HG03571 (cell line): ENCODE data around the gene DLX4.

Source experiments
- ATAC-seq: cut with Tn5 transposase; IDR thresholded peaks from one replicate; pipeline ENCODE4 v1.9.1; 2021; ENCODE audit not compliant: unreplicated experiment

Gene DLX4

DNA sequence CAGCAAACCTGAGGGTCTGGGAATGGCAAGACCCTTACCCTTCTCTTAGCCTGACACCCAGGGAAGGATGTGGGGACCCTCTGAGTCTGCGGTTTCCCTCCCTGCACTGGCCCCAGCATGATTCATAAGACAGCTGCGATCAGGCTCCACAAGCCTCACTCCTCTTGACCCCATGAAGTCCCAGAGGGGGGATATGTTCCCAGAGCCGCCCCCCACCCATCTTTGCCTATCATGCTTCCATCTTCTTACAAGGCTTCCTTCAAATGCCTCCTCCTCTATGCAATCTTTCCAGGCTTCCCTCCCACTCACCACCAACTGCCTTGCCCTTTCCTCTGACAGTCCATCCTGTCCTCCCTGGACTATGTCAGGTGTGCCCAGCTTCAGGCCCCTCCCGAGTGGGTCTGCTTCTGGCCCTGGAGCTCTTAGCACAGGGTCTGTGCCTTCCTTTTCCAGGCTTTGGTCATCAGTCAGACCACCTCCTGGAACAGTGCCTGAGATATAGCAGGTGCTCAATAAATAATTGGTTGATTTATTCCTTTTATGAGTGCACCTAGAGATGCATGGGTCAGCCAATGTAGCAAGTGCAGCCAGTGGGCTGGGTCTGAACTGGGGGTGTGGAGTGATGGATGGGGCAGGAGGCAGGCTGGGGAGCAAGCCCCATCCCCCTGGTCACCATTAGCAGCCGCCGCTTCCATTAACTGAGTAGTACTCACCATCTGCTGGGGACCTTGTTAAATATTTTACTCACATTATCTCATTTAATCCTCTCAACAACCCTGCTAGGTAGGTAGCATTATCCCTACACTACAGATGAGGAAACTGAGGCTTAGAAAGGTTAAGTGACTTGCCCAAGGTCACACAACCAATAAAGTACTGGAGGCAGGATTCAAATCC is 17.7 kb downstream of the DLX4 start:
- ATAC-seq: no peak

DNA sequence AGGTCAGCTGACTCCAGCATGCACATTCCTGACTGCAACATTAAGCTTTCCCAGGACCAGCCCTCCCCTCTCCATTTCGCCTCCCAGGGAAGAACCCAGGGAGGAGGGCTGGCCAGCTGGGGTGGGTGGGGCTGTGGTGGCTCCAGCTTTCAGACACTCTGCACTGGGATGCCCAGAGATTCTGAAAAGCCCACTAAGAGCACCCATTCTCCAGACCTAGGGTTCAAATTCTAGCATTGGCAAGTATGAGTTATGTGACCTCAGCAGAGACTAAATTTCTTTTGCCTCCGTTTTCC is 18.2 kb downstream of the DLX4 start:
- ATAC-seq: no peak

DNA sequence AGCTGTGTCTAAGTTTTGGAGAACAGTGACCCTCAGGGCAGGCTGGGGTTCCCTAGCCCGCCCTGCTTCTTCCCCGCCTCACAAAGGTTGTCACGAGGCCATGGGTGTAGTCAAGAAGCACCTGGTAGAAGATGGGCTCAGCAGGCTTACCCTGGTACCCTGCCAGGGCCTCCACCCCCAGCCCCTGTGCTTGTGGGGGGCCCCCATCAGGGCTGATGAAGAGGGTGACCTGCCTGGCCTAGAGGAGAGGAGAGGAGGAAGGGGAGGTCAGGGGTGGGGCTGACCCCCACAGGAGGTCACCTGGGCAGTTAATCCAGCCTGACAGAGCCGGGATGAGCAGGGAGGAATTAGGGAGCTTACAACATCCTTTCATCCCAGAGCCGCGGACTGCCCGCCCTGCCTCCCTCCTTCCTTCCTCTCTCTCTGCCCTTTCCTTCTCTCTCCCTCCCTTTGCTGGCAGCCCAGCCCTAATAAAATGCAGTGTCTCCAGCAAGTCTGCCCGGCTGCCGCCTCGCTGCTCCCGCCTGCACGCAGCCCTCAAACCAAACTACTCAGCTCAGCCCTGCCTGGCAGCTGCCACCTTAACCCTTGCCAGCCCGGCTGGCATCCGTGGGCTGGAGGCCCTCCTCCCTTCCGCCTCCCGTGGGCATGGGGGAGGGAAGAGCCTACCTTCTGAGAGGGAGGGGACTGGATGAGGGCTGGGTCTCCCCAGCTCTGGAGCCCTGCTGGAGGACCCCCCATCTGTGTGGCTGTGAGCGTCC is 18.9 kb downstream of the DLX4 start:
- no peak for ATAC-seq

DNA sequence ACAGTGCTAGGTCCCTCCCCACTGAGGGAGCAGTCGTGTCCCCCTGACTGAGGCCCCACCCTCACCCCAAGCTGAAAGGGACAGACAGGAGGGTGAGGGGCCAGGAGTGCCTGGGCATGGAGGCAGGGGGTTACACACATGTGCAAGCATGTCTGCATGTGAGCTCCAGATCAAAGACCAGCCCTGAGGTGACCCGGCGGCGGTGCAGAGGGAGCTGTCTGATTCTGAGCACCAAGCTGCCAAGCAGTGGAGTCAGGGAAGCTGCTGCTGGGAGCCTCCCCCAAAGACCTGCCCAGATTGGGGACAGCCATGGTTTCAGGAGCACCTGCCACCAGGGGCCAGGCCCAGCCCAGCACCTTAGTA is 20.5 kb downstream of the DLX4 start:
- no peak for ATAC-seq

DNA sequence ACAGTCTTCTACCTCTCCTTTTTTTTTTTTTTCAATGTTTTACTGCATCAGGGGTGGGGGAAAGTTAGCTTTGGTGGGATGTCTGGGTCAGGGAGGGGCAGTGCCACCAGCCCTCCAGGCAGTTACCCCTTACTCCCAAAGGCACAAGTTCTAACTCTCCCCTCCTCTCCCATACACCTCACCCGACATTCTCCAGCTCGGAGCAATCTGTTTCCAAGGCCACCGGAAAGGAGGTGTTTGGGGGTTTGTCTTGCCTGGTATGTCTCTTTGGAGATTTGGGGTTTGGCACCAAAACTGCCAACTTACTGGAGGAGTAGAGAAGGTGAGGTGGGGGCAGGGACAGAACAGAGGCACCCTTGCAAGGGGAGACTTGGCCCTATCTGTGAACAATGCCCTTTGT is 21.3 kb downstream of the DLX4 start:
- ATAC-seq: no peak

DNA sequence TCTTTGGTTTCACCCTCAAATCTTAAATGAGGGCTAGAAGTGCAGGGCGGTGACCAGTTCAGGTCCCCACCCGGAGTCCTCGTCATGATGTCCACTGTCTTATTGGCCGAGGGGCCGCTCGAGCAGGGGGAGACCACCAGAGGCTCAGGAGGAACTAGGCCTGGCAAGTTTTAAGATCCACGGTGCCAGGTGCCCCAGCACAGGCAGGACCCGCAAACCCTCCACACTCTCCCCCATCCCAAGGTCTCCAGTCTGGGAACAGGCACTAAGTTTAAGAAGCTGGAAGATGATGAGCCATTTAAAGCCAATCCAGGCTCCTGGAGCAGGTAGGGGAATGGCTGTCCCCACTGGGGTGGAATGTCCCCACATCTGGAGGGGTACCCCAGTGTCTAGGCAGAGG is 21.9 kb downstream of the DLX4 start:
- ATAC-seq: no peak

DNA sequence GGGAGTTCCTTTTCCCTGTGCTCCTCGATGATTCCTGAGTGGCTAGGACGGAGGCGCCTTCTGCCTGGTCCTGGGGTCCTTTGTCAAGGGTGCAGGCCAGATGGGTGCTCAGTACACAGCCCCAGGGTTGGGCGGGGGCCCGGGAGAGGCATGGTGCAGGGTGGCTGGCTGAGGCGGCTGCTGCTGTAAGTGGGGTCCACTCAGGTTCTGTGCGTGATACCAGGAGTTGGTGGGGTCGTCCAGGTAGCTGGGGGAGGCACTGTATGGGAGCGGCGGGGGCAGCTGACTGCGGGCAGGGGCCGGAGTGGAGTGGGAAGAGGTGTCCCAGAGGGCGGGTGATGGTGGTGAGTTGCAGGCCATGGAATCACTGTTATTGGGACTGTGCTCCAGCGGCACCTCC is 22.4 kb downstream of the DLX4 start:
- ATAC-seq: no peak

DNA sequence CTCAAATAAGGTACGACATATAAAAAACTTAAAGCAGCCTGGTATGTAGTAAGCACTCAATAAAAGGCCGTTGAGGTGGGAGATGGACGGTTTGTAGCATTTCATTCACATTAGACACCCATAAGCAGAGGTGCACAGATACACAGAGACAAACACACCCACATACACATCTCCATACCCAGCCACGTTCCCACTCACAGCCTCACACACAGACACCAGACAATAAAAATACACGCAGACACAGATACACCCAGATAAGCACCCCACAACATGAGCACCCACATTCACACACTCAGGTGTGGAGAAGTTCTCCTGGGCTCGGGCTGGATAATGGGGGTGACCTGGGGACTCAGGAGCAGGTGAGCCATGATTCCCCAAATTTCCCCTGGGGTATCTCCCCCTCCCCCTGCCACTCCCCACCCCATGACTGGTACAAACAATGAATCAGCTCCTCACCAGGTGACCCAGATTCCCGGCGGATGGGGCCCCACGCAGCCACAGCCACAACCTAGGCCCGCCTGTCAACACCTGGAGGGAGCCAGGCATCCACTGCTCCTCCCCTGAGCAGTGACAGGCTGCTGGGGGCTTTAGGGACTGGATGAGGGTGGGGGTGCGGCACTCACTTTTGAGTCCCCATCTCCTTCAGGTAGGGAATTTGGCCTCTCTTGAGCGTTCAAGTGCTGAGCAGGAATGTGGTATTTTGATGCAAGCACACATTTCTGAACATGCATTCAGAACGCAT is 23.4 kb downstream of the DLX4 start:
- no peak for ATAC-seq

DNA sequence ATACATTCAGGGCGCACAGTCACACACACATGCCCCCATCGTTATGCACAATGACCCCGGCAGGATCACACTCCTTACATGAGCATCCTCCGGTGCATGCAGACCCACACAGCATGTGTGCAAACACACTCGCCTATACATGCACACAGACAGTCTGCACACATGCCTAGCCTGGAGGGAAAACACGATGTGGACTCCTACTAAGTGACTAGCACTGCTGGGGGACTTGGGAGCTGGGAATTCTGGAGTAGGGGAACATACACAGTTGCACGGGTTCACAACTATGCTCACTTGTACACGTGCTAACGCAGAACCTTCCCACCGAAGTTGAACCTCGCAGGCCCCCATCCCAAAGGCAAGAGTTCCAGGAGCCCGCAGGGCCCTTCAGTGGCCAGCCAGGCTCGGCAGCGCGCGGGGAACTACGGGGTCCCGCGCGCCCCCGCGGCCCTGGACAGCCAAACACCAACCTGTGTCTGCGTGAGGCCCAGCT is 24.0 kb downstream of the DLX4 start:
- ATAC-seq: no peak

DNA sequence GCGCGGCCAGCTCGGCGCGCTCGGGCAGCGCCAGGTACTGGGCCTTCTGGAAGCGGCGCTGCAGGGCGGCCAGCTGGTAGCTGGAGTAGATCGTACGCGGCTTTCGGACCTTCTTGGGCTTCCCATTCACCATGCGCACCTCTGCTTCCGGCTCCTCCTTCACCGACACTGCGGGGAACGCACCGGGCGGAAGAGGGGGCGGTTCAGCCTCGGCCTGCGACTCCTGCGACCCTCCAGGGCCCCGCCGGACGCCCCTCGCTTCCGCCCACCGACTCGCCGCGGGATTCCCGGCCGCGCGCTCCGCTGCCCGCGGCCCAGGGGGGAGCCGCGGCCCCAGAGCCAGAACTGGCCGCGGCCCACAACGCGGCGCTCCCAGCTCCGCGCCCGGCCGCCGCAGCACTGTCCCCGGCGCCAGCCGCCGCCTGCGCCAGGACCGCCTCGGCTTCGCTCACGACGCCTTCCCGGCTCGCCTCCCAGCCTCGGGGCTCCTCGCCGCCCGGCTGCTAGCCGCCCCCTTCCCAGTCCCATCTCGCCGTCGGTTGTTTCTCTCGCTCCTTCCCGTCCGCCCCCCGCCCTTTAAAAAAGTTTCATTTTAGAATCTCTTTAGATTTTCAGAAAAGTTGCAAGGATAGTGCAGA is 24.6 kb downstream of the DLX4 start:
- ATAC-seq: no peak

DNA sequence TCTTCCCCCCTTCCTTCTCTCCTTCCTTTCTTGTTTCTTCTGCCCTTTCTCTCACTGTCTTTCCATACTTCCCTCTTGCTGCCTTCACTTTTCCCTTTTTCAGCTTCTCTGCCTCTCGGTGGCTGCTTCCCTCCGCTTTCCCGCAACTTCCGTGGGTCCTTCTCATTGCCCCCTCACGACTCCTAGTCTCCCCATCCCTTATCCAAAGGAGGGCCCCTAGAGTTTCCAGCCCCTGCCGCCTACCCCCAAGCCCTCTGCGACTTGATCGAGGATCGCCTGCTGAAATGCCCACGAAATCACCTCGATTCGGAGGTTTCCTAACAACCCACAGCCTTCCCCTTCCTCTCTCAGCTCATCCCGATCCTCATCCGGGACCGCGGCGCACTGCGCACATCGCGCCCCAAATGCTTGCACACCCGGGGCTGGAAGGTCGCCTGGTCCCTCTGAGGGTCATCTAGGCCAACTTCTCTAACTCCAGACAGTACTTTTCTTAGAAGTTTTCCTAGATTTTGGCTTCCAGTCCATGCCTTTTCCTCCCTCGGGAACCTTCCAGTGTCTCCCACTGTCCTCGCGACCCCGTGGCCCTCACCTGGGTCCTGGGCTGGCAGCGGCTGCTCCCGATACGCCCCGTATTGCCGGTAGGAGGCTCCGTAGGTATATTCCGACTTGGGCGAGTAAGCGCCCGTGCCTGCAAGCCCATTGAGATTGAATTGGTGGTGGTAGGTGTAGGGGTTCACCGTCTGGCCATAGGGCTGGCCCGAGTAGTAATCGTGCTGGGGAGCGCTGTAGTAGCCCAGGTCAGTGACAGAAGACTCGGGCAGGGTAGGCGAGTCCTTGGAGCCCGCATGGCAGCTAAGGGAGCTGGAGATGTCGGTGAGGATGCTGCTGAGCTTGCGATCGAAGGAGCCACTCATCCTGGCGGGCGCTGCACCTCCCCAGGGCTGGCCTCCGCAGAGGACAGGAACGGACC is 25.4 kb downstream of the DLX4 start:
- no peak for ATAC-seq

DNA sequence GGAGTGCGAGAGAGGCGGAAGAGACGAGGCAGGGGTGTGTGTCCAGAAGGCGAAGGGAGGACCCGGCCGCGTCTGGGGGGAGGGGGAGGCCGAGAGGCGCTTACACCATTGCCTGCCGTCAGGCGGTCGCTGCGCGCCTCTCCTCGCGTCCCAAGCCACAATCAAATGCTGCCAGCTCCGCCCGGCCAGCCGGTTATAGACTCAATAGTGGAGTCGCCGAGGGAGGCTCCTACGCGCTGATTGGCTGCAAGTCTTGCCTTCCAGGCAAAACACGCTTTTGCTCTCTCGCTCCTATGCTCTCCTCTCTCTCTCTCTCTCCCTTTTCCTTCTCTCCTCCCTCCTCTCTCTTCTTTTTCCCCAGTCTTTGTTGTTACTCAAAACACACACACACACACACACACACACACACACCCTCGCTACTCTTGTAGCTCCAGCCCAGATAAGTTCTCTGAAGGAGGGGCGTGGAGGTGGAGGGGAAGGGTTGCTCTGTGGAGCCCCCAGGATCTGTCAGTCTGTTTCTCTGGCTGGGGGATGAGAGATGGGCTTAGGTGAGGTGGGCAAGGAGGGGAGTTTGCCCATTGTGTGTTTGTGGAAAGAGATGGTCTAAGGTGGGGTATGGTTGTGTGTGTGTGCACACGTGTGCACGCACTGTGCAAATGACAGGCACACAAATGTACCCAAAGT is 26.2 kb downstream of the DLX4 start, which contains the start of gene DLX3:
Gene DLX3 (minus strand): TSS at position 170 of the 684 bp plus-strand sequence. CDS start 226 bp downstream, outside the sequence.
- ATAC-seq: no peak

DNA sequence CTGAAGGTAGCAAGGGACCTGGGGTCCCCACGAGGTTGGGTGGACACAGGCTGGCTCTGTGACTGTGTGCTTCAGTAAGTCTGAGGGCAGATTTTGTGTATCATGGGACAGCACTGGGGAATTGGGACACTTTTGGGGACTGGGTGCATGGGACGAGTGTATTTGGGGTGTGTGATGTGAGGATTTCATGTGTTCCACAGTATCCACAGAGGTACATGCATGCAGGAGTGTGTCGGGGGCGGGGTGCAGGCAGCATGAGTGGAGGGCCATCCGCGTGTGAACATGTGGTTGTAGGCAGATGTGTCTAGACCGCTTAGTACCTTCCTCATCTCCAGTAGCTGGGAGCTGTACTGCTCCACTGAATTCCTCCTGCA is 27.1 kb downstream of the DLX4 start:
- ATAC-seq: no peak

DNA sequence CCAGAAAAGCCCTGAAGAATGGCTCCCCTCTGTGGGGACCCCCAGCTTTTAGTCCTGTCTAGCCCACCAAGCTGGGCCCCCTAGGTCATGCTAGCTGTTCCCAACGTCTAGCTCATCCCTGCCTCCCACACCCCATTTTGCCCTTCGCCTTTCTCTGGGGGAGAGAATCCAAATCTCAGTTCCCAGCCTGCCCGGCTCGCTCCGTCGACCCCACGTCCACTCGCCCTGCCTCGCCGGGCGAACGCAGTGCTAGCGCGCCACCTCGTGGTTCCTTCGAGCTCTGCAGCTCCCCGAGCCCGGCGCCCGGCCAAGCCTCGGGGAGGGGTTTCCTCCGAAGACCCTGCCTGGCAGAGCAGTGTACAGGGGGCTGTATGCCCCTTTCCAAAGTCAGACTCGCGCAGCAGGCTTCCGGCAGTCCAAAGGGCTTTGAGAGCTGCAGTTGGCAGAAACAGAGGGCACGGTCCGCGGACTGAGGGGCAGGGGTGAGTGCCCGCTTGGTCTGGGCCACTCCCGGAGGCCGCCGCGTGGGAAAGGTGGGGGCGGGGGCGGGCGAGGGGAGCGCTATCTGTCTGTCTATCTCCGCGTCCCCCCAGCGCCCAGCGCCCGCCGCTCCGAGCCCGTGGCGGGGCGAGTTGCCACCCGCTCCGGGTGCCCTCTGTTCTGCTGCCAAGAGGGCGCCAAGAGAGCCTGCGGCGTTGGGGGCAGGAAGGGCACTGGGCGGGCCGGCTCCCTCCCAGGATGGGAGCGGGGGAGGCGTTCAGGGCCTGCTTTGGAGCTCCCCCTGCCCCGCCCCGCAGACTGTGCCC is 27.7 kb downstream of the DLX4 start:
- no peak for ATAC-seq

DNA sequence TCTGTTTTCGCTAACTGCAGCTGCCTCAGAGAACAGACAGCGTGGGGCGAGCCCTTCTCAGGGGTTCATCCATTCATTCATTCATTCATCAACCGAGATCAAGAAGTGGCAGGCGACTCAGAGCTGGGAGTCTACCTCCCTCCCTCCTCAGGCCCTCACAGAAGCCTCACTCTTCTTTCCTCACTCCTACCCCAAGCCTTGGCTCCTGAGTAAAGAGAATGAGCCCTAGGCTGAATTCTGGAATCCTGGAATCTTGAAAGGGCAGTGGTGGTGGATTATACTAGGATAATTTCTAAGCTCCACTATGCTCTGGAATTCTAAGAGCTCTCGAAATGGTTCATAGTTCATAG is 28.3 kb downstream of the DLX4 start:
- no peak for ATAC-seq

DNA sequence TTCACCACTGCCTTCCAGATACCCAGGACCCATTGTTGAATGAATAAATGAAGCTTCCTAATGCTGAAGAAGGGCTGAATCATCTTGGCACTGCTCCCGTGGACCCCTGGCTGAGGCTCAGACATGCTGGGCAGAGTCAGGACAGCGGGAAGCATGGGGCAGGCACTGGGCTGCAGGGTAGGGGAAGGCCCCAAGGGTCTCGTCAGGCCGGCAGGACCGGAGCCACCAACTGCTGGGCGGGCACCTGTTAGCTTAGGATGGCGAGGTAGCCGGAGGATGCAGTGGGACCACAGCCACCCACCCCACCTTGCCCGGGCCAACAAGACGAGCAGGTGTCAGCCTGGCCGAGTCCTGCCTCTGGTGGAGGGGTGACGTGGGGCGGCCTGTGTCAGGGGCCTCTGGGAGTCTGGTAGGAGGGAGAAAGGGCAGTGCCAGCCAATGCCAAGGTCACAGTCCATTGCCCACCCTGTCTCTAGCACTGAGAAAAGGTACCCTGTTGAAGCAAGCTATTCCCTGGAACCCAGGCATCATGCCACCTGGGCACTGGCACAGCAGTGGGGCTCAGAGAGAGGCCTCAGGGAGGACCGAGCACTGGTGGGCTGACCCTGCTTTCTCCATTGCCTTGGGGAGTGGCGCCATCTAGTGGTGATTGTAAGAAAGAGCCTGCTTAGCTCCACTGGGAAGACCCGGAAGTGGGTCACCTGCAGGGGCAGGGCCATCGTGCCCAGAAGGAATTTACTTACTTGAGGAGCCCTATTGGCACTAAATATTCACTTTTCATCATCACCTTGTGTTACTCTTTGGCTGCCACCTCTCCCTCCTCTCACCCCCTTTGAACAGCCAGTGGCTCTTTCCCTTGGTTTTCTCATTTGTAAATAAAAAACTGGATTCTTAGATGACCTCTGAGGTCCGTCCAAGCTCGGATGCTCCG is 29.0 kb downstream of the DLX4 start:
- no peak for ATAC-seq

DNA sequence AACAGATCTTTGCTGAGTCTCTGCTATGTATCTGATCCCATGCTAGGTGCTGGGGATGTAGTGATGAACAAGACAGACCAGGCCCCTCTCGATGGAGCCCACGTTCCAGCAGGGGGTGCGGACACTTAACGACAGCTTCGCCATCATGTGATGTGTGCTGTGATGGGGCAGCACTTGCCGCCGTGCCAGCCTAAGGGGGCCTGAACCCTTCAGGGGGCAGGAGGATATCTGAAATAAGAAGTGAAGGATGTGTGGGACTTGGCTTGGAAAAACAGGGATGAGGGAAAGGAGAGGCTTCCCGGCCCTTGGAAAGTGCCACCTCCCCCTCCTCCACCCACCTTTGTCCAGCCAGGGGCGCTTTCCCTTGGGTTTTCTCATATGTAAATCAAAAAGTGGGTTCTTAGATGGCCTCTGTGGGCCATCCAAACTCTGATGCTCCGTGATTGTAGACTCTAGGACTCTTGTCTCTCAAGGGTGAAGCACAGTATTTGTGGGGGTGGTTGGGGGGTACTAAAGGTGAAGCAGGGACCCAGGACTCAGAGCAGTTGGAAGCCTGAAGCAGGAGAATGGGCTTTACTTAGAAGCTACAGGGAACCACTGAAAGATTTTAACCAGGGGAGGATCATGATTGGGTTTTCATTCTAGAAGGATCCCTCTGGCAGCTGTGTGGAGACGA is 30.0 kb downstream of the DLX4 start:
- ATAC-seq: no peak
